Neutrophil (primary cell): ENCODE measurements around the gene PDC.
"Not testable (repeated sequence)": the region's sequence is repeated elsewhere in the genome, so short reads cannot be mapped to it uniquely, and the experiment has no call there.

Experiments used
- H3K27ac ChIP-seq: fragments of 200-600 bp; sonication (generic); 2 replicates; pipeline ENCODE4 v1.5.1; 2016; ENCODE audit warnings: mild to moderate bottlenecking, moderate library complexity
- H3K27me3 ChIP-seq: fragments of 200-600 bp; sonication (generic); 2 replicates; pipeline ENCODE4 v1.6.0; 2016; ENCODE audit warnings: mild to moderate bottlenecking
- H3K36me3 ChIP-seq: fragments of 200-600 bp; sonication (generic); 2 replicates; pipeline ENCODE4 v1.5.1; 2017
- H3K4me1 ChIP-seq, 2 experiments: fragments of 200-600 bp in 1 of 2; sonication (generic) in 1 of 2; 1 replicate in 1 of 2; 2 replicates in 1 of 2; pipeline versions ENCODE4 v1.5.1 to v1.6.1; 2013 to 2016; ENCODE audit warnings: low read depth in 1 of 2, low read length in 1 of 2, mild to moderate bottlenecking in 1 of 2, moderate library complexity in 1 of 2; ENCODE audit not compliant: control insufficient read depth in 1 of 2, insufficient read depth in 1 of 2
- H3K4me3 ChIP-seq, 2 experiments: fragments of 200-600 bp in 1 of 2; sonication (generic) in 1 of 2; 1 replicate in 1 of 2; 2 replicates in 1 of 2; pipeline ENCODE4 v1.5.1; 2013 to 2016; ENCODE audit warnings: low read depth in 1 of 2, low read length in 1 of 2, mild to moderate bottlenecking in 1 of 2, moderate library complexity in 1 of 2
- H3K9me3 ChIP-seq: fragments of 200-600 bp; sonication (generic); 2 replicates; pipeline ENCODE4 v1.5.1; 2016
- TF ChIP-seq, protein P1 (sequence below): fragments of 200-600 bp; sonication (generic); IDR thresholded peaks from 2 replicates; pipeline ENCODE4 v1.5.1; 2016; ENCODE audit warnings: antibody characterized with exemption

Gene PDC

DNA sequence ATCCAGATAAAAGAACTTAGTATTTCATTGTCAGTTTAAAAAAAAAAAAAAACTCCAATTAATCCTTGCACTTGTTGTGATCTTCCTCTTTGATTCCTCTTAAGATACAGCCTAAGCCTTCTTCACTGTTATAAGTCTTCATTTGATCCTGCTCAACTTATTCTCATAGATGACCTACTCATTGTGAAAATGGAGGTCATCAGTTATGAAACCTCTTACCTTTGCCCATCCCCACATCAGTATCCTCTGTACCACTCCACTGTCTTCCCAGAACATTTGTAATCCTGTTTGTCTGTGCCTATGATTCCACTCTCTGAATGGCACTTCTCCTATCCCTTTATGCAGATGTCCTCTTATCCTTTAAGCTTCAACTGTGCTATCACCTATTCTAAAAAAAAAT lies 57.3 kb downstream of the PDC start:
- Histone ChIP-seq H3K27ac (no peak overlapping the region), H3K4me3 (no peak overlapping the region), H3K4me1 (peaks cover 0 to 4% of the 10 kb centered on the region in 2 experiments), H3K9me3 (no peaks in the 10 kb centered on the region), H3K27me3 (no peaks in the 10 kb centered on the region), H3K36me3 (peaks cover 34% of the 10 kb centered on the region)
- TF ChIP-seq, protein P1, sequence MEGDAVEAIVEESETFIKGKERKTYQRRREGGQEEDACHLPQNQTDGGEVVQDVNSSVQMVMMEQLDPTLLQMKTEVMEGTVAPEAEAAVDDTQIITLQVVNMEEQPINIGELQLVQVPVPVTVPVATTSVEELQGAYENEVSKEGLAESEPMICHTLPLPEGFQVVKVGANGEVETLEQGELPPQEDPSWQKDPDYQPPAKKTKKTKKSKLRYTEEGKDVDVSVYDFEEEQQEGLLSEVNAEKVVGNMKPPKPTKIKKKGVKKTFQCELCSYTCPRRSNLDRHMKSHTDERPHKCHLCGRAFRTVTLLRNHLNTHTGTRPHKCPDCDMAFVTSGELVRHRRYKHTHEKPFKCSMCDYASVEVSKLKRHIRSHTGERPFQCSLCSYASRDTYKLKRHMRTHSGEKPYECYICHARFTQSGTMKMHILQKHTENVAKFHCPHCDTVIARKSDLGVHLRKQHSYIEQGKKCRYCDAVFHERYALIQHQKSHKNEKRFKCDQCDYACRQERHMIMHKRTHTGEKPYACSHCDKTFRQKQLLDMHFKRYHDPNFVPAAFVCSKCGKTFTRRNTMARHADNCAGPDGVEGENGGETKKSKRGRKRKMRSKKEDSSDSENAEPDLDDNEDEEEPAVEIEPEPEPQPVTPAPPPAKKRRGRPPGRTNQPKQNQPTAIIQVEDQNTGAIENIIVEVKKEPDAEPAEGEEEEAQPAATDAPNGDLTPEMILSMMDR: no peak

DNA sequence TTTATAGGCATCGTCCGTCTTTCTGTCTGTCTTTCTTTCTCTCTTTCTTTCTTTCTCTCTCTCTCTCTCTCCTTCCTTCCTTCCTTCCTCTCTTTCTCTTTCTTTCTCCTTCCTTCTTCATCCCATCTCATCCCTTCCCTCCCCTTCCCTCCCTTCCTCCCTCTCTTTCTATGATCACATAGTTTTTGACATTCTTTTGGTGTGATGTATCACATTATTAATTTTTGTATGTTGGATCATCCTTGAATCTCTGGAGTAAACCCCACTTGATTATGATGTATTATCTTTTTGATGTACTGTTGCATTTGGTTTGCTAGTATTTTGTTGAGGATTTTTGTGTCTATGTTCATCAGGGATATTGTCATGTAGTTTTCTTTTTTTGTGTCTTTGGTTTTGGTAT lies 59.5 kb downstream of the PDC start:
- H3K27ac ChIP-seq, H3K27me3 ChIP-seq, H3K4me3 ChIP-seq, H3K4me1 ChIP-seq, H3K9me3 ChIP-seq: not testable (repeated sequence)
- peaks cover 32% of the 10 kb centered on the region for H3K36me3 ChIP-seq
